GOT3 (cell line): Measurements from ENCODE around the gene CLDN8.

ENCODE experiments used
- DNase-seq: peaks from one replicate; lab custom pipeline; 2025; ENCODE audit warnings: mixed read lengths; lab: John Stamatoyannopoulos, UW

Gene CLDN8

GRCh38 chr21:30216041-30216723, at the start of gene CLDN8:
Gene CLDN8, minus strand, starts transcription at chr21:30216097. Its CDS starts 172 bp downstream, at chr21:30215925.
- no peak for DNase-seq

- DNase-seq: no peak
Measured at GRCh38 chr21:30257773-30258172, 41.9 kb upstream of the CLDN8 start.

- no peak for DNase-seq
Measured at GRCh38 chr21:30256100-30256499, 40.2 kb upstream of the CLDN8 start.

- DNase-seq: no peak
Measured at GRCh38 chr21:30255679-30256078, 39.8 kb upstream of the CLDN8 start.

- DNase-seq: no peak
Measured at GRCh38 chr21:30251781-30252180, 35.9 kb upstream of the CLDN8 start.

- DNase-seq: no peak
Measured at GRCh38 chr21:30249936-30250335, 34.0 kb upstream of the CLDN8 start.

GRCh38 chr21:30248844-30249243, 32.9 kb upstream of the CLDN8 start:
- no peak for DNase-seq

GRCh38 chr21:30245061-30245460, 29.2 kb upstream of the CLDN8 start:
- no peak for DNase-seq

- DNase-seq: no peak
Measured at GRCh38 chr21:30243691-30244090, 27.8 kb upstream of the CLDN8 start.

- no peak for DNase-seq
Measured at GRCh38 chr21:30240661-30241060, 24.8 kb upstream of the CLDN8 start.

GRCh38 chr21:30238168-30238567, 22.3 kb upstream of the CLDN8 start:
- DNase-seq: no peak

- DNase-seq: no peak
Measured at GRCh38 chr21:30234643-30235042, 18.7 kb upstream of the CLDN8 start.

GRCh38 chr21:30234050-30234449, 18.2 kb upstream of the CLDN8 start:
- no peak for DNase-seq

GRCh38 chr21:30233228-30234020, 17.5 kb upstream of the CLDN8 start:
- no peak for DNase-seq

GRCh38 chr21:30232011-30232410, 16.1 kb upstream of the CLDN8 start:
- no peak for DNase-seq

GRCh38 chr21:30227633-30228404, 11.9 kb upstream of the CLDN8 start:
- peak; percentile 29 for DNase-seq

- DNase-seq: no peak
Measured at GRCh38 chr21:30227128-30227527, 11.2 kb upstream of the CLDN8 start.

GRCh38 chr21:30223596-30223995, 7.7 kb upstream of the CLDN8 start:
- no peak for DNase-seq

- DNase-seq: no peak
Measured at GRCh38 chr21:30222724-30223123, 6.8 kb upstream of the CLDN8 start.

GRCh38 chr21:30211071-30211470, 4.8 kb downstream of the CLDN8 start:
- DNase-seq: no peak

GRCh38 chr21:30209601-30210000, 6.3 kb downstream of the CLDN8 start:
- no peak for DNase-seq

GRCh38 chr21:30207252-30207579, 8.7 kb downstream of the CLDN8 start:
- DNase-seq: no peak
